GM10266 (cell line): ENCODE measurements around the gene ABAT.

ENCODE experiments used
- DNase-seq: peaks from one replicate; pipeline ENCODE4 v3.0.0; 2012; ENCODE audit errors: extremely low spot score
- TF ChIP-seq, protein P1 (sequence below): IDR thresholded peaks from 2 replicates; pipeline ENCODE4 v1.5.1; 2012; ENCODE audit warnings: mild to moderate bottlenecking, low read depth; ENCODE audit not compliant: control insufficient read depth, insufficient read depth; ENCODE audit errors: missing control alignments

Gene ABAT

DNA sequence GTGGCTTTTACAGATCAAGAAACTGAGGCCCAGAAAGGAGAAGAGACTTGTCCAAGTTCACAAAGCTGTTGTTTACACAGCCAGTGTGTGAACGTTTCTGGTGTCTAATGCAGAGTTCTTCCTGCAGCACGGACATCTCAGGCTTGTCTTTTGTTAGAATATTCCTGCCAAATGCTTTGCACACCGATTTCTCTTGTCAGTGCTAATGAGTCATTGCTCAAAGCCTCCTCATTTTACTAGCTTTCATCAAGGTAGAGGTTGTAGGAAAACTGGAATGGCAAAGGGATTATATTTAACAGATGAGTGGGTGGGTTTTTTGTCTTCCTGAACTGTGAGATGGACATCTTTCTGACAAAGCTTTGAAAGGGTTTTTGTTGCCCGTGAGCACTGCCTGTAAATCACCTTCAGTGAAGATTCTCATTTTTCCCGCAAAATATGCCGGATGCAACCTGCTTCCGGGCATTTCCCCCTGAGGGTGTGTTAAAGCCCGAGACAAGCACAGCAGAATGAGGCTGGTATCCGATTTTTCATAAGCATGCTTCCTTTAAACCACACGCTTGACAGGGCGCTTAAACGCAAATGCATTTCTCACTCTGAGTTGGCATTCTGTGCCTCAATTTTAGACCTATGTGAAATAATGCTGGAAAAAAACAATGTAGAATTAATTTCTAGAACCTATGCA is 137.9 kb downstream of the ABAT start:
- TF ChIP-seq, protein P1, sequence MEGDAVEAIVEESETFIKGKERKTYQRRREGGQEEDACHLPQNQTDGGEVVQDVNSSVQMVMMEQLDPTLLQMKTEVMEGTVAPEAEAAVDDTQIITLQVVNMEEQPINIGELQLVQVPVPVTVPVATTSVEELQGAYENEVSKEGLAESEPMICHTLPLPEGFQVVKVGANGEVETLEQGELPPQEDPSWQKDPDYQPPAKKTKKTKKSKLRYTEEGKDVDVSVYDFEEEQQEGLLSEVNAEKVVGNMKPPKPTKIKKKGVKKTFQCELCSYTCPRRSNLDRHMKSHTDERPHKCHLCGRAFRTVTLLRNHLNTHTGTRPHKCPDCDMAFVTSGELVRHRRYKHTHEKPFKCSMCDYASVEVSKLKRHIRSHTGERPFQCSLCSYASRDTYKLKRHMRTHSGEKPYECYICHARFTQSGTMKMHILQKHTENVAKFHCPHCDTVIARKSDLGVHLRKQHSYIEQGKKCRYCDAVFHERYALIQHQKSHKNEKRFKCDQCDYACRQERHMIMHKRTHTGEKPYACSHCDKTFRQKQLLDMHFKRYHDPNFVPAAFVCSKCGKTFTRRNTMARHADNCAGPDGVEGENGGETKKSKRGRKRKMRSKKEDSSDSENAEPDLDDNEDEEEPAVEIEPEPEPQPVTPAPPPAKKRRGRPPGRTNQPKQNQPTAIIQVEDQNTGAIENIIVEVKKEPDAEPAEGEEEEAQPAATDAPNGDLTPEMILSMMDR = no peak
- no peak for DNase-seq

DNA sequence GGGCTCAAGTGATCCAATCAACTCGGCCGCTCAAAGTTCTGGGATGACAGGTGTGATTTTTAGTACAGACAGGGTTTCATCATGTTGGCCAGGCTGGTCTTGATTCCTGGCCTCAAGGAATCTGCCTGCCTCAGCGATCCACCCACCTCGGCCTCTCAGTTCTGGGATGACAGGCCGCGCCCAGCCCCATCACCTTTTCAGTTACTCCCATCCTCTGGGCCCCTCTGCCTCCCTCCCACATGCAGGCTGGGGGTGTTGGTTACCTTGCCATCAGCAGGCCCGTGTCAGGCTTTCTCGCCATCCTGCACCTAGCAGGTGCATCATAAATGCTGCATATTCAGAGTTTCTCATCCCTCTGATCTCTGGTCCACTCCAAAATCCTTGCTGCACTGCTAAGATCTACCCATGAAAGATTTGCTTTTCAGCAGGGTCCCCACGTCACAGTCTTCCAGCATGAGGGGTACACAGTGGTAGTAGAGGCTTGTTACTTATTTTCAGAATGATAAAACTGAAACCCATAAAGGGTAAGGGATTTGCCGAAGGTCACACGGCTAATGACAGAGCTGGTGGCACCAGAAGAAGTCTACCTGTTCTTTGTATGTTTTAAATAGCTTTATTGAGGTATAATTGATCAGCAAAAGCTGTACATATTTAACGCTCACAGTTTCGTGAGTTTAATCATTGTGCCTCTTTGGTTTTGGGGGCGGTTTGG is 139.8 kb downstream of the ABAT start:
- TF ChIP-seq, protein P1 = no peak
- DNase-seq = no peak

DNA sequence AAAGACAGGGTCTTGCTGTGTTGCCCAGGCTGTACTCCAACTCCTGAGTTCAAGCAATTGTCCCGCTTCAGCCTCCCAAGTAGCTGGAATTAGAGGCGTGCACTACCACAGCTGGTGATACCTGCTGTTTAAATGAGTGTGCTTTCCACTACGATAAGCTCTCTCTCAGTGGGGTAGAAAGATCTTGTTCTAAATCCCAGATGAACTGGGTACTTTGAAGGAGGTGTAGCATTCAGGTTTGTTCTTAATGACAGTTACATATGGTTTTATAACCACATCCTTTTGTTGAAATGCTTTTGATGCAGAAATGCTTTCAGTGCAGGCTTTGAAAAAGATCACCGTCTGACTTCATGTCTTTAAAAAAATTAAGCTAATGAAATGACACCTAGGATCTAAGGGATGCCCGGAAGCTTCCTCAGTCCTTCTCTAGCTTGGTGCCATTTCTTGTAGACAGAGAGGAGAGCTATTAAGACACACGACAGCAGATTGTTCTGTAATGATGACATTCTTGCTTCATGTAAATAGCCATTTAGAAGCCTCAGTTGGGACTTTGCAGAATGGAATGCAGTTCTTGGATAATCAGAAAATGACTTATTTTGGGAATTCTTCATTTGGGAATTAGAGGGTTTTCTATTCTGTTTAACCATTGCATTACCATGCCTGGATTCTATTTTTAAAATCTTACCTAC is 142.7 kb downstream of the ABAT start:
- TF ChIP-seq, protein P1 = no peak
- no peak for DNase-seq

DNA sequence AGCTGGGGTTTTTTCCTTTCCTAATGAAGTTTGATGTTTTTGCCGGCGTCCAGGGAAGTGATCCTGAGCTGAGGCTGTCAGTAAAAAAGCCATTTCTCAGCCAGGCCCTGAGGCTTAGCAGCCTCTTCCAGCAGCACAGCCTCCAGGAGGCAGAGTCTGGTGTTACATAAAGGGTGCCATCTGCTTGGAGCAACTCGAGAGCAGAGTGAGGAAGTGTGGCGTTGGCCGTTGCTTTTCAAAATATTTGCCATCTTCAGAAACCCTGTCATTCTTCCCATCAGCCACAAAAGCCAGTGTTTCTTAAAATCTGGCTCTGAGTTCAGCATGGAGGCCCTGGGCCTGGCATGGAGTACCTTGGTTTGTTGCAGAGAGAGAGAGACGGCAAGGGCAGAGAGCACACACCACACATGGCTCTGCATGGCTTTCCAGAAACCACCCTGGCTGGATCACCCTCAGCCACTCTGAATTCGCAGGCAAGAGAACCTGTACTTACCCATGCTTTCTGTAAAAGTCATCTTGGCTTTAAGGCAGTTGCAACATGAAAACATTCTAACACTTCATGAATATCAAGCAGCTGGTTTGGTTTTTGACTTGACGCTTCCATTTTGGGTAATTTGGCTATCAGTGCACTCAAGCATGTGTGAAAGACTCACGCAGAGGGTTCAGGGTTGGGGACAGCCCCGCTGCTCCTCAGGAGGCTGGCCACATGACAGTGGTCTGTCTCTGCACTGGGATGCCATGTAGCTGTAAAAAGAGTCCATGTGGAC is 144.3 kb downstream of the ABAT start:
- TF ChIP-seq, protein P1 = no peak
- DNase-seq = peak; percentile 59

DNA sequence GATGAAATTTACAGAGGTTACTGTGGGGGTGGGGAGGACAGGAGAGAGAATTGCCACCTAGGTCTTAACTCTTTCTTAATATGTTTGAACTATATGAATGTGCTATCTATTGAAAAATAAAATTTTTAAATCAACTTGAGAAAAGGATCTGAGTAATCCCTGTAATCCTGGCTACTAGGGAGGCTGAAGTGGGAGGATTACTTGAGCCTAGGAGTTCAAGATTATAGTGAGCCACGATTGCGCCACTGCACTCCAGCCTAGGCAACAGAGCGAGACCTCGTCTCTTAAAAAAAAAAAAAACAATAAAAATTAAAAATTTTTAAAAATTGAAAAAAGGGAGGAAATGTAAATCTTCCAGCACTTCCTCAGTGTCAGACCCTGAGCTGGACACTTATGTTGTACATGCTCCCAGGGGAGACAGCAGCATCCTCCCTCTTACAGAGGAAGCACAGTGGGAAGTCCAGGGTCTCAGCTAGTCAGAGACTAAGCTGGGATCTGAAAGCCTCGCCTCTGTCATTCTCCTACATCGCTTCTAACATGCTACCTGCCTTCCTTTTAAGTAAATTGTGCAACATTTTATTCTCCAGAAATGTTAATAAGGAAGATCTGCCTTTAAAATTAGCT is 145.1 kb downstream of the ABAT start:
- no peak for DNase-seq
- TF ChIP-seq, protein P1 = no peak

DNA sequence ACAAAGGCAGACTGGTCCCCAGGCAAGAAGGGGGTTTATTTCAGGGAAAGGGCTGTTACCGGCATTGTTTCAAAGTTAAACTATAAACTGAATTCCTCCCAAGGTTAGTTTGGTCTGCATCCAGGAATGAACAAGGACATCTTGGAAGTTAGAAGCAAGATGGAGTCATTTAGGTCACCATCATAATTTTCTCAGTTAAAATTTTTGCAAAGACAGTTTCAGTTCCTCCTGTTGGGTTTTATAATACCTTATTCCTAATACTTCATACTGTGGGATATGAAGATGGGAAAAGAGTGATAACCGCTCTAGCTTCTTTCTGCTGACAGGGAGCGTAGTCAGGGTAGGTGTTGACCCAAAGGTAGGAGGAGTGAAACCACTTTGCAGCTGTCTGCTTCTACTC is 148.0 kb downstream of the ABAT start:
- TF ChIP-seq, protein P1 = no peak
- DNase-seq = no peak
